ENCODE measurements around the gene MPG. TPM values are rescaled to one million over a fixed set of nuclear protein-coding genes. Genes with fewer than 3 reads are reported as not detected.
A peak's percentile ranks its signal among the peaks of the same experiment; 100 is the strongest.

MPG gene
- polyA plus RNA-seq, 2 of the 4 experiments (the other 2 are of a cell fraction), result 25.5 to 54.3 TPM

- ATAC-seq (peak; percentile 76 to 89), DNase-seq (ENCODE audit: low read depth in 1 of 2, low spot score in 1 of 2) (peak; percentile 79 to 90), FAIRE-seq (peak; percentile 61)
- H3K9me3 ChIP-seq, result no peaks in the 10 kb centered on the region
- CTCF ChIA-PET, result interaction anchor here (0.6 to 25.2 kb wide), 53 partner anchors 9 to 590 kb away, joined by 3 to 718 read pairs (median 5); partner anchors contain the start of genes AXIN1, DECR2, HBQ1 and MPG
- no peaks in the 10 kb centered on the region; the same call in 2 of the 3 replicates for H3K4me1 ChIP-seq
- no peak overlapping the region for H3K4me3 ChIP-seq
- WGBS (ENCODE audit: missing lambda C conversion rate), result 33% methylated on average over 8 of the region's 17 CpGs
- H3K4me2 ChIP-seq, result no peak overlapping the region
- POLR2A ChIA-PET, result interaction anchor here (0.7 to 1.1 kb wide), 2 partner anchors 11 to 13 kb away, joined by 3 read pairs; partner anchors contain the start of gene POLR3K
- no peak for TF ChIP-seq CBX2 (IDR thresholded peaks at IDR 0.05; ENCODE audit: borderline replicate concordance, low read depth)
- peak; percentile 97 to 98 for TF ChIP-seq RAD21 (conservative IDR thresholded peaks at IDR 0.05 in 1 of 2, IDR thresholded peaks at IDR 0.05 in 1 of 2)
- TF ChIP-seq, protein P1, sequence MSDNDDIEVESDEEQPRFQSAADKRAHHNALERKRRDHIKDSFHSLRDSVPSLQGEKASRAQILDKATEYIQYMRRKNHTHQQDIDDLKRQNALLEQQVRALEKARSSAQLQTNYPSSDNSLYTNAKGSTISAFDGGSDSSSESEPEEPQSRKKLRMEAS (IDR thresholded peaks at IDR 0.05), result peak; percentile 43
- TF ChIP-seq MYC (IDR thresholded peaks at IDR 0.05; ENCODE audit: borderline replicate concordance, low read length), result no peak
- peak; percentile 16 for TF ChIP-seq MAFK (IDR thresholded peaks at IDR 0.05; ENCODE audit: partially characterized antibody)
- TF ChIP-seq SMC3 (IDR thresholded peaks at IDR 0.05), result peak; percentile 93
- TF ChIP-seq CTCF (IDR thresholded peaks at IDR 0.05), result peak; percentile 92
- H3K27ac ChIP-seq, result no peak overlapping the region
These were observed 12.3 kb upstream of the MPG start for GRCh38 chr16:65745-66144.

- no peak overlapping the region for H3K4me3 ChIP-seq
- no peak overlapping the region for H3K27ac ChIP-seq
- no peak overlapping the region for H3K4me2 ChIP-seq
- ChIA-PET CTCF (interaction anchor here (0.7 to 25.2 kb wide), 46 partner anchors 10 to 590 kb away, joined by 3 to 718 read pairs (median 5); partner anchors contain the start of genes AXIN1, DECR2, HBQ1 and MPG), POLR2A (interaction anchor here (0.7 to 1.3 kb wide), 3 partner anchors 11 to 114 kb away, joined by 3 to 4 read pairs (median 3); partner anchors contain the start of genes HBQ1 and POLR3K)
- DNase-seq (ENCODE audit: low read depth in 1 of 2, low spot score in 1 of 2), result no peak
- FAIRE-seq, result no peak
- WGBS (ENCODE audit: missing lambda C conversion rate), result 90% methylated on average over 13 of the region's 13 CpGs
- TF ChIP-seq TP53 (CRISPR knock-in tag; IDR thresholded peaks at IDR 0.05), result no peak
- no peak for TF ChIP-seq RARB (CRISPR knock-in tag; IDR thresholded peaks at IDR 0.05)
- TF ChIP-seq MAZ (IDR thresholded peaks at IDR 0.05; ENCODE audit: borderline replicate concordance, low read depth, low read length), result no peak
- TF ChIP-seq NFE2L2 (conservative IDR thresholded peaks at IDR 0.05; ENCODE audit: low read length), result no peak
- no peak for TF ChIP-seq EHMT2 (IDR thresholded peaks at IDR 0.05; ENCODE audit: low read depth)
- TF ChIP-seq RCOR1 (IDR thresholded peaks at IDR 0.05; ENCODE audit: low read depth, low read length), result no peak
- no peak for TF ChIP-seq HOXB5 (CRISPR knock-in tag; IDR thresholded peaks at IDR 0.05)
- TF ChIP-seq EP300 (IDR thresholded peaks at IDR 0.05), result no peak
- no peak for TF ChIP-seq CTCF (IDR thresholded peaks at IDR 0.05)
- no peak for TF ChIP-seq ATOH8 (CRISPR knock-in tag; IDR thresholded peaks at IDR 0.05; ENCODE audit: low read depth)
- TF ChIP-seq HOXB13 (CRISPR knock-in tag; IDR thresholded peaks at IDR 0.05; ENCODE audit: low read depth), result no peak
- peaks cover 8% of the 10 kb centered on the region for H3K4me1 ChIP-seq
- H3K9me3 ChIP-seq, result no peaks in the 10 kb centered on the region
- peak in 1 of 2 experiments; percentile 23; a peak in 3 of 6 replicates for ATAC-seq
These were observed 11.5 kb upstream of the MPG start for GRCh38 chr16:66309-67182.
